Measurements from ENCODE around the gene LRMDA. TPM values are rescaled to one million over a fixed set of nuclear protein-coding genes. Genes with fewer than 3 reads are reported as not detected.

LRMDA gene
- total RNA-seq, 1 experiment from 2014 or later = 8.0 TPM

DNA sequence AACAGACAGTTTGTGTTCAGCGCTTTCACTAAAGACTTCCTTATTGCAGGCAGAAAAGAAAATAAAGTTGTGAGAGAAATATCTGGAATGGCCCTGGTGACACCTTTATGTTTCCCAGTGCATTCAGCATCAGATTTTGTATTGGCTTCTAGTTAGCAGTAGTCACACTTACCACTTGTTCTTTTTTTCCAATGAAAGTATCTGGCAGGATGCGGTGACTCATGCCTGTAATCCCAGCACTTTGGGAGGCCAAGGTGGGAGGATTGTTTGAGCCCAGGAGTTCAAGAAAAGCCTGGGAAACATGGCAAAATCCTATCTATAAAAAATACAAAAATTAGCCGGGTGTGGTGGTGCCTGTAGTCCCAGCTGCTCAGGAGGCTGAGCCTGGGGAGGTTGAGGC is 649.6 kb downstream of the LRMDA start:
- peak; percentile 85 for DNase-seq (ENCODE audit: low read depth)

DNA sequence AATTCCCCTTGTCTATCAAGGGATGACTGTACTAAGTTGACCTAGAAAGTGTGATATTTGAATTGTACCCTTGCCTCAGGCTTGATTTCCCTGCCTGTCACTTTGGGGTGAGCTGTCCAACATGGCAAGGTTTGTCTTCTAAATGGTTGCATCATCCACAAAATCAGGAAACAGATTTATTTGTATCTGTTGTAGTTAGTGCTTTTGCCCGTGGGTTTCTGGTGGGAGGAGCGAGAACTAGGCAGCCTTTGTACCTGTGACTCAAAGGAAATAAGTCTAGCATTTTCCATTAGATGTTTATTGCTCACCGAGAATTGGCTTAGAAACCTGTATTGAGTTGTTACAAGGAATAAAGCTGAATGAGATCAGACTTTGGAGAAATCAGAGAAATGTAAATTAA is 650.8 kb downstream of the LRMDA start:
- DNase-seq (ENCODE audit: low read depth) = peak; percentile 76

DNA sequence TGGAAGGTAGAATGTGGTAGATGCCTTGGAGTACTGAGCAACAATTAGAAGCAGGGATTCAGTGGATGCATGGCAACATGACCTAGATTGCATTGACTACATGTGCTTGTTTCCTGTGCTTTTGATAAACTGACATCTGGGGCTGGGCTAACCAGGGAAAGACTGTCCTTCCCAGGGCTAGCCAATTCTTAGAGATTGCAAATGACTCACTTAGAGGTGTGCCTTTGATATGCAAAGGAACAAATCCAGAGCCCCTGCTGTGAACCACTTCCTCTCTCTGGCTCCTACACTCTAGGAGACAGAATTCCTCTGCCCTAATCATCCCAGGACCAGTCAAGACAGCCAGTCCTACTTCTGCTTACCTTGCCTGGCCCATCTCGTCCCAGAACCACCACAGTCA is 651.5 kb downstream of the LRMDA start:
- DNase-seq (ENCODE audit: low read depth) = peak; percentile 94

DNA sequence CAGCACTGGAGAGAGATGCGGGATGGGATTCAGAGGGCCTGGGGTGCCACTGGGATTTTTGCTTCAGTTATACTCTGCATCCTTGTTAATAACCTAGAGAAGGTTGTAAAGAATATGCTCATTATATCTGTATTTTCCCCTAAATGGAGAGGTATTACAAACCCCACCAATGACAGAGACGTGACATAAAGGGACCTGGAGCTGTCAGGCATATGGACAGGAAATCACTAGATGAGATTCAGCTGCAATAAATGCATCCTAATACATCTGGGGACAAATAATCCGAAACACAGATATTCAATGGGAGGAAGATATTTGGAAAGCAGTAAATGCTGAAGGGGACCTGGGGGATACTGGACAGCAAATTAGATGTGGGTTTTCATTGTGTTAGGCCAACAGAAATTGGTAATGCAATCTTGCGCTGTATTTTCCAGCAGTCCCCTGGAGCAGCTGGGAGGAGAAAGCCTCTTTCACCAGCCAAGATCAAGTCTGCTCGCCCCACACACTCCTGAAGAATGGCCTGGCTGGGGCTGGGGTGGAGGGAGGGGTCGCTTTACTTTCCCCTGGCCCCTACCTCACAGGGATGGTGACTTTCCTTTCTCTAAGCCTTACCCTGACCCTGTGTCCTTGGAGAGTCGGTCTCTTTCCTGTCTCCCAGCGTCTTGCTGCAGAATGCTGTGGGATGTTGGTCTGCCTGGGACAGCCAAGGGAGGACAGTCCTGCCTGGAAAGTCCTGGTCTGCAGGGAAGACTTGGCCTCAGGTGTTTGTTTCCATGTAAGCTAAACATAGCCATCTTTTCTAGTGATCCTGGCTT is 653.8 kb downstream of the LRMDA start:
- no peak for DNase-seq (ENCODE audit: low read depth)

DNA sequence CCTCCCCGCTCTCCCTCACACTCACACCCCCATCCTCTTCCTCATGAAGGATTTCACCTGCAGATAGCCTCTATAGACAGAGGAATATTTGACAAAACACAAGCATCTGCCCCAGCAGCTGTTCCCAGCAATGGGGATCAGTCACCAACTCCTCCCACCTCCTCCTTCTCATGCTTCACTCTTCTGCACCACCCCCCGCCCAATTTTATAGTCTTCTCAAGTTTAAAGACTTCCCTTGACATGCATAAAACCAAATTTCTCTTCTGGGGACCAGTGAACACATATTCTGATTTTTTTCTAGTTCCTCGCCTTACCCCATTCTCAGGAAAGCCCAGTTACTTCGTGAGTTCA is 654.4 kb downstream of the LRMDA start:
- peak; percentile 5 for DNase-seq (ENCODE audit: low read depth)

DNA sequence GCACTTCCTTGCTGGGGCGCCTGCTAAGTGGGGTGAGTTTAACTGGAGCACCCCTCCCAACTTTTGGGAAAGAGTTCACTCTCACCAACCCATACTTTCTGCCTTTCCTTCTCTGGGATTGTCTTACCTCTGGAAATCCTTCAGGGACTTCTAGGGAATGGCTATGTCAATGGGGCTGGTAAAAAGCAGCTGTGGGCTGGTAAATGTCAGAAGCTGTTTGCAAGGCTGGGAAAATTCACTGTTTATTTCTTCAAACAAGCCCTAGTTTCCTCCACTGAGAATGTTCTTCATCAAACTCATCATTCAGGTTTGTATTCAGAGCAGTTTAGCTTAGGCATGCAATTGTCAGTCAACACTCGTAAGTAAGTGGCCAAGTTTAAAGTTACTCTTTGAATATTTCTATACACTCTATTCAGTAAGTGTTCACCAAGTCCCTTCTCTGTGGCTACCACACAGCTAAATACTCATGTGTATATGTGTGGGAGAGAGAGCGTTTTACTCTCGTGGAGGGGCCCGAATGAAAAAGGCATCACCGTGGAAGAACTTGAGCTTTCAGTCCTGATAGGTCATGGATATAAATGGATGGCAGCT is 654.8 kb downstream of the LRMDA start:
- DNase-seq (ENCODE audit: low read depth) = no peak

DNA sequence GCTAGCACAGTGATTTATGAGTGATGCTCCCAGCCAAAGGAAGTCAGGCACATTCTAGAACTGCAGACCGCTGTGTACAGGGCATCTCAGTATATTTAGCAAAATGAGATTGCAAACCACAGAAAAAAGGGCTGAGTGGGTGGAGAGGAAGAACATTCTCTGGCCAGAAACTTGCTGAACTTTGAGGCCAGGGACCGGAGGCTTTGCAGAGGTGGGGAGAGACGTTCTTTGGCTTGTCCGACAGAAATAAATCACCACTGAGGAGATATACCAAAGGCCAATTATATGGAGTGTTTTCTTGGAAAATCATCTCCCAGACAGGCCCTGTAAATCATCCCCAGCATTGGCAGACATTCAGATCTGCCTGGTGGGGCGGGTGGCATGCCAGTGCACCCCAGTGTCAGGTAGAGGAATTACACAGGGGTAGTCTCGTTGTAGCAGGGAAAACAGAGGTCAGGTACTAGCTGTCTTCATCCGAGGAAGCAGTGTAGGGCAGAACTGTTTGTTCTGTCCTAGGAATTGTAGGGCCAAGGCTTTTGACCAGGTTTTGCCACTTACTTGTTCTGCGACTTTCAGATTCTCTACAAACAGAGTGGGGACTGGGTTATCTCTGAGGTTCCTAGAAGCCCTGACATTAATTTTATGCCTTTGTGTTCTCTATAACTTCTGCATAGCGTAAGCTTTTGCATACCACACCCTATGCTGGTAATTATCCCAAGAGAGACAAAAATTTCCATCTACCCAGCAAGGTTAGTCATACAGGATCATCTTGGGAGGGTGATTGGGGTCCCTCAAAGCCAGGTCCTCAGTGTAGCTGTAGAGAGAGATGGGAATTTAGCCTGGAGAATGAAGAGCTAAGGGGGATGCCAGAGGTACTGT is 655.6 kb downstream of the LRMDA start:
- peak; percentile 93 for DNase-seq (ENCODE audit: low read depth)

DNA sequence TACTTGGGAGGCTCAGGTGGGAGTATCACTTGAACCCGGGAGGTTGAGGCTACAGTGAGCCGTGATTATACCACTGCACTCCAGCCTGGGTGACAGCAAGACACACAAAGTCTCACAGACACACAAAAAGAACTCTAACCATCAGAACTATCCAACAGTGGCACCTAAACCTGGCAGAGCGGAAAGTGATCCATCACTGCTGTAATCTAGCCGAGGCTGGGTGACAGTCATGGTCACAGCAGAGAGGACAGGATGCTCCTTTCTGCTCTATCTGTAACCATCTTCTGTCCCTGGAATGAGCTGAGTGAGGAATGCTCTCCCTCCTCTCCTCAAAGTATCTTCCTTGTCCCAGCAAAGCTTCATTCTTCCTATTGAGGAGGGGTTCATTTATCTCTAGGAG is 656.6 kb downstream of the LRMDA start:
- no peak for DNase-seq (ENCODE audit: low read depth)

DNA sequence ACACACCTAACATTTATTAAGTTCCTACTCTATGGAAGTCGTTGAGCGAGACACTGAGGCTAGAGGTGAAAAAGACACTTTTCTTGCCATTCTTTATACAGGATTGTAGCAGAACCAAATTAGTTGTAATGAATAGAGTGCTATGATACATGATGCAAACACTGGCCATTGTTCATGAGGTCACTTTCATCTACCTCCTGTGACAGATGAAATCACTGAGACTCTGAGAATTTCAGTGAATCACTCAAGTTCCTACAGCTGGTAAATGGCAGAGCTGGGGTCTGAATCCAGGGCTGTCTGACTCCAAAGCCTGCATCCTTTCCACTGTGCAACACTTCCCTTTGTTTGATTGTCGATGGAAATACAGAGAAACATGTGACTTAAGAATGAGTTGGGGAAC is 657.6 kb downstream of the LRMDA start:
- peak; percentile 18 for DNase-seq (ENCODE audit: low read depth)

DNA sequence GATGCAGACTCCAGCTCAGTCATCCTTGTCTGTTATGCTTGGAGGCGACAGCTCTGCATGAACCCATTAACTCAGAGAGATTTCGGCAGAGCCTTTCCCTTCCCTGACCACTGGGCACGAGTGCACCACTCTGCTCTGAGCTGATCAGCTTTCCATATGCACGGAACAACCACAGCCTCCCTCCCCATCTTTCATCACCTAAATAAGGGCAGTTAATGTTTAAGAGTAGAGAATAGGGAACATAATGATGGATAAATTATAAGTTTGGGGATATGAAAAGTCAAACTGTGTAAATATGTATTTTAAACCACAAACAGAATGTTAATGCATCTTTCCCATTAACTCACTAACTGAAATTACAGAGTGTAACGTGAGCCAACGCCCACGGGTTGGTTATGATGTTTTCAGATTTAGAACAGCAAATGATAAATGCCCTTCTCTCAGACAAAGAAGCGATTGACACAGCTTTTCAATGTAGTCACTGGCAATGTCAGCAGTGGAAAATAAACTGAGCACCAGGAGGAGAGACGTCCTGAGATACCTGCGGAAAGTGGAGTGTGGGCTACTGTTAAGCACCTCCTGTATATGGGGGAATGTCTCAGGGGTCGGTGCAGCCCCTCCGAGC is 658.2 kb downstream of the LRMDA start:
- DNase-seq (ENCODE audit: low read depth) = no peak

DNA sequence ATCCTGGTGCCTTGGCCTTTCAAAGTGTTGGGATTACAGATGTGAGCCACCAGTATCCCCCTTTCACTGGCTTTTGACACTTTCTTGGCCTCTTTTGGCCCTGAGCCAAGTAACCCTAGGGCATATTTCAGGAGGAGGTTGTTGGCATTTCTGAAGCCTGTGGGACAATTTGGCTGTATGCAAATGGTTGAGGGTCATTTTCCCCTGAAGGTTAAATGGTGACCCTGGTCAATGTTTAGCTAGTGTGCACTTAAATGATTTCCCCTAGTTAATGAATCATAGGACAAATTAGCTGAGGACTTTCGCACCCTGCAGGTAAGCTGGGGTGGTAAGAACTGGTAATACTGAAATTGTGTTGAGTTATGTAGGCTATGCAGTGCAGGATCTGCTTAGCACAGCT is 660.5 kb downstream of the LRMDA start:
- no peak for DNase-seq (ENCODE audit: low read depth)

DNA sequence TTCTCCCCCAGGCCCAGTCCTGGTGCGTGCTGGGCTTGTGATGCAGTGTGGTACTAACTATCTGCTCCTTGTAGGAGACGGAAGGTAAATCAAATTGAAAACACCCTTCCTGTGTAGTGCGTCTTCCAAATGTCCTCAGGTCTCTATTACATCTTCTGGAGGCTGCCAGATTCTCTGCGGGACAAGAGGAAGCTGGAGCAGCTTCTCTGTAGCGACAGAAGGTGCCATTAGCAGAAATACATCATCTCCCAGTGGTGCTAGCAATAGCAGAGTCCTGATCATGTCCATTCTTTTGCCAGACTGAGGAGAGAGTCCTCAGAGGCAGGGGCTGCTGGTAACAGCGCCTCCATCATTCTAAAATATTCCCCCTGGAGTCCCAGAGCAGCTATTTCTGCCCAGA is 675.2 kb downstream of the LRMDA start:
- no peak for DNase-seq (ENCODE audit: low read depth)

DNA sequence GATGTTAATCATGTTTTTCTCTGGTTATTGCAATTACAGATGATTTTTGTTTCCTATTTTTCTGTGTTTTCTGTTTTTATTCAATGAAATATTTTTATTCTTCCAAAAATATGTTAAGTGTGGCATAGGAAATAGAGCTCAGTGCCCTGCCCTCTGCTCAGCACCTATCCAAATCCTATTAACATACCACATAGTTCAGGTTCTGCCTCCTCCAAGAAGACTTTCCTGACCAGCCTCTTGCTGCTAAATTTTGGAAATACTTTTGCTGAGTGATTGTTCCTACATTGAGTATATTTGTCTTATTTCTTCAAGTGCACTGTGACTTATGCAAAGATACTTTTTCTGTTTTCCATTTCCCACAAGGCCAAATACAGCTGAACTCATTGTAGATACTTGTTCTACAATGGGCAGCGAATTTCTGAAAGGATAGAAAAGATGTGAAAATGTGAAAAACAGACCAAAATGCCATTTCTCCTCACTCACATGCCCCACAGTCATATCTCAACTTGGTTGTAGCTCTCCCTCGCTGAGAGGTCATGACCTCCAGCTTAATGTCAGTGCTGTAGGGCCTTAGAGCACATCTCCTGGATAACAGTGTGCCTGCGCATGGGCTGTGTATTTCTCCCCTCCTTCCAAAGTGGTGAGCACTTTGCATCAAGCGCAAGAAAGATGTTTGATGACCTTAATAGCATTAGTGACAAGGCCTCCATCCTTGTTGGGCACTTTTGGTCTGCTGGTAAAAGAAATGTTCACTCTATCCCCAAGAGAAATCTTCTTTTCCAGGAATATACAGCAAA is 677.3 kb downstream of the LRMDA start:
- no peak for DNase-seq (ENCODE audit: low read depth)

DNA sequence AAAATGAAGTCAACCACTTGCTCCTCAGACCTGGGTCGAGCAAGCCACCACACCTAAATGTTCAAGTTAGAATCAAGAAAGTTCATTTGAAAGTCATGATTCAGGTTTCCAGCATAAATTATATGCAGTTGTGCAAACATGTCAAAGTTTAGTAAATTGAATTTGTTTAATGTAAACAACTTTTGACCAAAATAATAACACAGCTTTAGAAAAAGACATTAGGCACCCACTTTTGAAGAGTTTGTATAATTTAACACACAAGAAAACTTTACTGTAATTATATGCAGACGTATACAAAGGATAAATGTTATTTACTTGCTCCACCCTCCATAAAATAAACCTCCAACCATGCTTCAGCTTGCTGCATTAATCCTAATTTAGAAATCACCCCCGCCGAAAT is 680.0 kb downstream of the LRMDA start:
- no peak for DNase-seq (ENCODE audit: low read depth)

DNA sequence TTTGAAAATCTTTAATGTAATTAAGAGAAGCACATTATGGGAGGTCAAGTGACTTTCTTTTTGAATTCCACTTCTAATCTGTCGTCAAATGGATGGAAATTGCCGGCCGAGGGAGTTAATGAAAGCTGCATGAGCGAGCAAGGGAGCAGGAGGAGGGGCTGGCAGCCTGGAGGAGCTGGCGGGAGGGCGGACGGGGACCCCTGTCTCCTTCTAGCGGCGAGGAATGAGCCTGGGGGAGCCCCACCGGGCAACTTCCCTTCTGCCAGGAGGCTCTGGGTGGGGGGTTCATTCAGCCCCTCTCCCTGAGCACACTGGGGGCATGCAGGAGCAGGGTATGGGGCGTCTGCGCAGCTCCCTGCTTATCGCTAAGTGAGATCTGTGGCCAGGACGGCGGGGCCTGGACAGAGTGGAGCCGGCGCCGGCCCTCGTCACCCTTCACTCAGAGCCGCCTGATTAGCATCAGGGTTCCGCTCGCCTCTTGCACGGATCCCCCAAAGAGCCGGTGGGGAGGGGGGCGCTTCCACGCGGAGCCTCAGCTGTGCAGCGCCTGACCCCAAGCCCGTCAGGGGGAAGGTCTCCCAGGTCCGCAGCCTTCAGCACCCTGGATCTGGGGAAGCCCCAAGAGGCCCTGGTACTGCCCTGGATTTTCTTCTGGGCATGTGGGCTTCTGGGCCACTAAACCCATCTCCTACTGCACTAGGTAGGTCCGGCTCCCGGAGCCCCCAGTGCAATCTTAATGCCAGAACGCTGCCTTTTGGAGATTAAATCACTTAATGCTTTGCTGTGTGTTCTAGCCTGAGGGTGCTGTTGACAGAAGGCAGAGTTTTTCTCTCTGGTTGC is 680.8 kb downstream of the LRMDA start:
- DNase-seq (ENCODE audit: low read depth) = no peak

DNA sequence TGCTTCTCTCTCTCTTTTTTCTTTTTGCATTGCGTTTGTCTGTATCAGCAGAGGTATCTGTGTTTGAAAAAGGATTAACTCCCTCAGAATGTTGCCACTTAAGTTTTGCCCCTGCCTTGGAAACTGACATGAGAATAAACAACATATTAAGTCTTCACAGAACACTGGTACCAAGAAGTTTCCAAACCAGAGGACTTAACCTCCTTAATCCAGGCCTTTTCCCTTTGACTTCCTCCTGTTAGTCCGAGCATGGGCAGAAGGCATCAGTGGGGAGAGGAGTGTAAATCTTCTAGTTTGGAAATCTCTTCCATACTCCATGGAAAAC is 681.4 kb downstream of the LRMDA start:
- no peak for DNase-seq (ENCODE audit: low read depth)

DNA sequence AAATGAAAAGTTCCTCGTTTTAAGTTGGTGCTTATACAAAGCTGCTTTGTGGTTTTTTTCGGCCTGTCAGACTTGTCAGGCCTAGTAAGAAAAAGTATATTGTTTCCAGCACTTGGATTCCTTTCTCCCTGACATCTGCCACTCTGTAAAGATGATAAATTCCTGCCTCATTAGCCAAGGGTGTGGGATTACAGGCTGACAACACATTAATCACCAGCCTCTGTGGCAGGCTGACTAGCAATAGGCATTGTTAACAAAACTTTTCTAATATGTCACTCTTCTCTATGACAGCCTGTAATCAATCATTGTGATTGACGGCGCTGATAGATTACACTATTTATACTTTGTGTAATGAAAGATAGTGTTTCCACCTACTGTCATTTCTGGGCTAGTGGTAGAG is 682.5 kb downstream of the LRMDA start:
- DNase-seq (ENCODE audit: low read depth) = peak; percentile 87

DNA sequence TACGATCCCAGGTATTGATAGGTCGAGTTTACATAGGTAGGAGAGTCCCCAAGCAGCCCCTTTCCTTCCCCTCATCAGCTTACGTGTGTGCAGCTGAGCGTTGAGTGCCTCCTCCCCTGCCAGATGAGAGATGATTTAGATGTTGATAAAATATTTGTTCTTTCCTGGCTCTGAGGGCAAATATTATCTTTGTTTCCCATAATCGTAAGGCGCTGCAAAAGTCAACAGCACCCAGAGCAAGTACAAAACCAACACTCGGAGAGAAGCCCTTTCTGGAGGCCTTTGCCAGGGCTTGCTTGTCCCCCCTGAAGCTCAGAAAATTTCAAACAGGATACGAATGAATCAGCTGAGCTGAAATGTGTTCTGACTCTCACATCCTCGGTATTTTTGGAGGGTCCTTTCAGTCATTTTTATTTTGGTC is 683.2 kb downstream of the LRMDA start:
- no peak for DNase-seq (ENCODE audit: low read depth)

DNA sequence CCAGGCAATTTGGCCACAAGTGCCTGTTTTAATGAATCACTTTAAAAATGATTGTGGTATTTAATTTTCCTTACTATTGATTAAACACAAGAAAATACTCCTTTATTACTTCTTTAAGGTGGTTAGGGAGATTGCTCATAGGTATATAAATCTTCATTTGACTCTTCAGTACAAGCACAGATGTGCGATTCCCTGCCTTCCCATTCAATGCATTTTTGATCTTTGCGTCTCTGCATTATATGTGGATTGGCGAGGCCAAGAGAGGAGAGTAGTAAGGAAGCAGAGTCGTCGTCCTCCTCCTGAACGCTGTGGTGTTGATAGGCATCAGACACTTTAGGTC is 683.7 kb downstream of the LRMDA start:
- DNase-seq (ENCODE audit: low read depth) = no peak

DNA sequence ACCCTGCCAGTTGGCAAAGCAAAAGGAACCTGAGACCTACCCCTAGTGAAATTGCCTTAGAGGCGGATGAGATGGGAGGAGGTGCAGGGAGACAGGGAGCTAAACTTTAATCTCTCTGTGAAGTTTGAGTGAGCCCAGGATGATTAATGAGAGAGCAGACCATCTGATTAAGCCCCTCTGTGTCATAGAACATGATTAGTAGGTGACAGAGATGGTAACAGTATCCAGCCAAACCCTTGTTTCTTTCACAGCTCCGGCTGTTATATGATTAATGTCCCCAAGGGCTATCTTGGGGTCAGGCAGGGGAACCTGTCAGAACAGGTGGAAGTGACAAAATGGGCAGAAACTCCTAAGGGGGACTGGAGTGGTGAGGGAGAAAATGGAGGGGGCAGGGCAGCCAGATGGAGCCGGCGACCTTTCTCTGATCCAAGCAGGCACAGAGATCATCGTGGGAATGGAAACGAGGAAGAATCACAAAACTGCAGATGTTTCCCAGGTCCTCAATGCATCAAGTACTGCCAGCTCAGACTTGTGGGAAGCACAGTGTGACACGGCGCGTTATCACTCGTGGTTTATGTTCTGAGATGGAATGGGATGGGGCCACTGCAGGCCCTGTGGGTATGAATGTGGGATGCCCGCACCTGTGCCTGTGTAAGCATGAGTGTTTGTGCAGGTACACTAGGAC is 684.2 kb downstream of the LRMDA start:
- DNase-seq (ENCODE audit: low read depth) = peak; percentile 70

Measured in M059J (cell line).